Smooth muscle cell (in vitro differentiated cells): Measurements from ENCODE around the gene CLNK. TPM values are rescaled to one million over a fixed set of nuclear protein-coding genes. Genes with fewer than 3 reads are reported as not detected.

Source experiments
- DNase-seq: peaks from one replicate; lab custom pipeline; 2025; ENCODE audit not compliant: unreplicated experiment; lab: John Stamatoyannopoulos, UW
- H2AFZ ChIP-seq: fragments of 200-600 bp; sonication (generic); 2 replicates; pipeline ENCODE4 v1.6.0; 2016; ENCODE audit warnings: antibody characterized with exemption, low read depth, mild to moderate bottlenecking
- H3F3A ChIP-seq: fragments of 200-600 bp; sonication (generic); 2 replicates; pipeline ENCODE4 v1.6.0; 2017; ENCODE audit warnings: antibody characterized with exemption, low read depth
- H3K27ac ChIP-seq: fragments of 200-600 bp; sonication (generic); 2 replicates; pipeline ENCODE4 v1.5.1; 2016; ENCODE audit warnings: low read depth, mild to moderate bottlenecking
- H3K27me3 ChIP-seq: fragments of 200-600 bp; sonication (generic); 2 replicates; pipeline ENCODE4 v1.6.1; 2016; ENCODE audit warnings: low read depth, mild to moderate bottlenecking
- H3K36me3 ChIP-seq: fragments of 200-600 bp; sonication (generic); 2 replicates; pipeline ENCODE4 v1.5.1; 2016; ENCODE audit warnings: low read depth
- H3K4me1 ChIP-seq: fragments of 200-600 bp; sonication (generic); 2 replicates; pipeline ENCODE4 v1.5.1; 2016; ENCODE audit warnings: low read depth
- H3K4me2 ChIP-seq: fragments of 200-600 bp; sonication (generic); 2 replicates; pipeline ENCODE4 v1.6.0; 2016; ENCODE audit warnings: mild to moderate bottlenecking
- H3K4me3 ChIP-seq: fragments of 200-600 bp; sonication (generic); 2 replicates; pipeline ENCODE4 v1.5.1; 2016; ENCODE audit warnings: mild to moderate bottlenecking
- H3K79me2 ChIP-seq: fragments of 200-600 bp; sonication (generic); 2 replicates; pipeline ENCODE4 v1.6.0; 2016; ENCODE audit warnings: low read depth, mild to moderate bottlenecking
- H3K9ac ChIP-seq: fragments of 200-600 bp; sonication (generic); 2 replicates; pipeline ENCODE4 v1.6.0; 2016; ENCODE audit warnings: low read depth
- H3K9me3 ChIP-seq: fragments of 200-600 bp; sonication (generic); replicated peaks from 2 replicates; pipeline ENCODE4 v1.5.1; 2016; ENCODE audit warnings: low read depth
- H4K20me1 ChIP-seq: fragments of 200-600 bp; sonication (generic); 2 replicates; pipeline ENCODE4 v1.6.0; 2016; ENCODE audit warnings: low read depth
- CTCF ChIP-seq: fragments of 200-600 bp; sonication (generic); IDR thresholded peaks from 2 replicates; pipeline ENCODE4 v1.5.1; 2017; ENCODE audit warnings: borderline replicate concordance, mild to moderate bottlenecking, antibody characterized with exemption; ENCODE audit not compliant: insufficient read depth, poor library complexity, severe bottlenecking
- whole genome bisulfite sequencing: methylation state at CpG from one replicate; pipeline ENCODE4 v1.1.7; 2016; ENCODE audit warnings: low lambda C conversion rate; 5-methylcytosine and 5-hydroxymethylcytosine counted together
- polyA plus RNA-seq: library from polyadenylated mRNA; unstranded; fragments of >200 nt; fragmentation: Nextera tagmentation; extraction: Ambion mirVana; gene quantifications from 2 replicates; pipeline ENCODE4 v1.2.1, GENCODE V29; 2016
- total RNA-seq: library from RNA; depleted of rRNA; stranded (reverse); fragments of >200 nt; gene quantifications from 2 replicates; pipeline ENCODE4 v1.2.3, GENCODE V29; 2014

The CLNK gene
- total and polyA plus RNA-seq, 2 experiments from 2014 or later = not detected

- no peak overlapping the region for H3K27ac ChIP-seq
- no peaks in the 10 kb centered on the region for H3K36me3 ChIP-seq
- H3K9me3 ChIP-seq = no peaks in the 10 kb centered on the region
- no peak overlapping the region for H2AFZ ChIP-seq
- H3K9ac ChIP-seq = no peak overlapping the region
- DNase-seq = no peak
- no peaks in the 10 kb centered on the region for H3F3A ChIP-seq
- H4K20me1 ChIP-seq = no peaks in the 10 kb centered on the region
- peaks cover 37% of the 10 kb centered on the region for H3K4me1 ChIP-seq
- no peaks in the 10 kb centered on the region for H3K27me3 ChIP-seq
- H3K4me2 ChIP-seq = no peak overlapping the region
- H3K4me3 ChIP-seq = no peak overlapping the region
- WGBS = 72% methylated on average over 2 of the region's 2 CpGs
- TF ChIP-seq CTCF = no peak
- no peaks in the 10 kb centered on the region for H3K79me2 ChIP-seq
Measured at GRCh38 chr4:10532155-10532554, 152.4 kb downstream of the CLNK start.

GRCh38 chr4:10530137-10530786 is 154.3 kb downstream of the CLNK start:
- Histone ChIP-seq H3K4me1 (peaks cover 26% of the 10 kb centered on the region), H3K36me3 (no peaks in the 10 kb centered on the region), H2AFZ (no peak overlapping the region), H4K20me1 (no peaks in the 10 kb centered on the region), H3K4me2 (no peak overlapping the region), H3K27me3 (no peaks in the 10 kb centered on the region), H3F3A (no peaks in the 10 kb centered on the region), H3K79me2 (no peaks in the 10 kb centered on the region), H3K4me3 (no peak overlapping the region), H3K9ac (no peak overlapping the region), H3K27ac (no peak overlapping the region), H3K9me3 (no peaks in the 10 kb centered on the region)
- 84% methylated on average over 11 of the region's 11 CpGs for WGBS
- no peak for DNase-seq
- no peak for TF ChIP-seq CTCF

GRCh38 chr4:10529291-10530136 is 155.1 kb downstream of the CLNK start:
- Histone ChIP-seq H4K20me1 (no peaks in the 10 kb centered on the region), H3K4me1 (peaks cover 21% of the 10 kb centered on the region), H3K27me3 (no peaks in the 10 kb centered on the region), H3K36me3 (no peaks in the 10 kb centered on the region), H3K4me3 (no peak overlapping the region), H3K27ac (no peak overlapping the region), H3K79me2 (no peaks in the 10 kb centered on the region), H3K4me2 (no peak overlapping the region), H3F3A (no peaks in the 10 kb centered on the region), H3K9me3 (no peaks in the 10 kb centered on the region), H2AFZ (no peak overlapping the region), H3K9ac (no peak overlapping the region)
- TF ChIP-seq CTCF = no peak
- 87% methylated on average over 2 of the region's 2 CpGs for WGBS
- DNase-seq = no peak
